ENCODE data around the gene ANAPC2.

- TF ChIP-seq CTCF (IDR thresholded peaks at IDR 0.05) = no peak
- no peak for TF ChIP-seq POLR2A (IDR thresholded peaks at IDR 0.05)
Measured at GRCh38 chr9:137199411-137200121, 11.2 kb upstream of the ANAPC2 start.

All from prostate gland (tissue), 2 donors.